Stimulated activated CD8-positive, alpha-beta memory T cell treated with anti-CD3 and anti-CD28 coated beads, Interleukin-2, amount 100 ng/mL, for 48 hours (primary cell): ENCODE data around the gene TEX101.
"Not testable (repeated sequence)": the region's sequence is repeated elsewhere in the genome, so short reads cannot be mapped to it uniquely, and the experiment has no call there.

Experiments used
- DNase-seq, 2 donors: peaks; one replicate each; pipeline ENCODE4 v3.0.0-alpha.2; 2020; ENCODE audit warnings: low read depth in 2 of 2

The TEX101 gene

DNA sequence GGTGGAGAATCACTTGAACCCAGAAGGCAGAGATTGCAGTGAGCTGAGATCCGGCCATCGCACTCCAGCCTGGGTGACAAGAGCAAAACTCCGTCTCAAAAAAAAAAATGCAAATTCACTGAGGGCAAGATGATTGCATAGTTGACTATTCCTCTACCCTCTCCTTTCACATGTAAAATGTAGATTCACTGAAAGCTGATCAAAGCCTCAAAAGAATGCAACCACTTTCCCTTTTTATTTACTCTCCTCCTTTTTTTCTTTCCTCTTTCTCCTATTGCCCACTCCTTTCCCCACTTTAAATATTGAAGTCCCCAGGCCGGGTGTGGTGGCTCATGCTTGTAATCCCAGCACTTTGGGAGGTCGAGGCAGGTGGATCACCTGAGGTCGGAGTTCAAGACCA lies 6.3 kb downstream of the TEX101 start:
- no peak for DNase-seq

- DNase-seq, result no peak
Measured at GRCh38 chr19:43422000-43422688, 7.5 kb downstream of the TEX101 start.

DNA sequence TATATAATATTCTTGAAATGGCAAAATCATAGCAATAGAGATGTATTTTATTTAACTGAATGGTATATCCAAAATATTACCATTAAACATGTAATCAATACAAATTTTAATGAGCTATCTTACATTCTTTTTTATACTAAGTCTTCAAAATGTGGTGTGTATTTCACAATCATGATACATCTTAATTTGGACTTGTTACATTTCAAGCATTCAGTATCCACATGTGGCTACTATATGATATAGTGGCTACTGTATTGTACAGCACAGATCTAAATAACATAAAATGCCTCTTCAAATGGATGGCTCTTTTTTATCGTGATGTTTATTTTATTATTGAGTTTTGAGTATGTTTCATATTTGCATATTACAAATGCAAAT lies 8.0 kb downstream of the TEX101 start:
- DNase-seq, result no peak

GRCh38 chr19:43423779-43424178 lies 9.1 kb downstream of the TEX101 start:
- no peak for DNase-seq

GRCh38 chr19:43425567-43426392 lies 11.1 kb downstream of the TEX101 start:
- no peak for DNase-seq

GRCh38 chr19:43429395-43429794 lies 14.7 kb downstream of the TEX101 start:
- DNase-seq, result no peak

GRCh38 chr19:43430142-43430710 lies 15.5 kb downstream of the TEX101 start:
- DNase-seq, result no peak

DNA sequence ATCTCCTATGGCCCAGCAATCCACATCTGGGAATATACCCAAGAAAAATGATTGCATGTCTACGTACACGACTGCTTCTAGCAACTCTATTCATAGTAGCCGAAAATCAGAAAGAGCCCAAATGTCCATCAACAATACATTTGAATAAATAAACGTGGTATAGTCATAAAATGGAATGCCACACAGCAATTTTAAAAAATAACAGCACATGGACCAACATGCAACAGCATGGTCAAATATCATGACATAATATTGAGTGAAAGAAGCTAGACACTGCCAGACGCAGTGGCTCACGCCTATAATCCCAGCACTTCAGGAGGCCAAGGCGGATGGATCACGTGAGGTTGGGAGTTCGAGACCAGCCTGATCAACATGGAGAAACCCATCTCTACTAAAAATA lies 16.3 kb downstream of the TEX101 start:
- DNase-seq, result no peak

- DNase-seq, result no peak
Measured at GRCh38 chr19:43433358-43433673, 18.6 kb downstream of the TEX101 start.

GRCh38 chr19:43433689-43434088 lies 19.0 kb downstream of the TEX101 start:
- DNase-seq, result no peak

- no peak for DNase-seq
Measured at GRCh38 chr19:43435775-43436174, 21.1 kb downstream of the TEX101 start.

DNA sequence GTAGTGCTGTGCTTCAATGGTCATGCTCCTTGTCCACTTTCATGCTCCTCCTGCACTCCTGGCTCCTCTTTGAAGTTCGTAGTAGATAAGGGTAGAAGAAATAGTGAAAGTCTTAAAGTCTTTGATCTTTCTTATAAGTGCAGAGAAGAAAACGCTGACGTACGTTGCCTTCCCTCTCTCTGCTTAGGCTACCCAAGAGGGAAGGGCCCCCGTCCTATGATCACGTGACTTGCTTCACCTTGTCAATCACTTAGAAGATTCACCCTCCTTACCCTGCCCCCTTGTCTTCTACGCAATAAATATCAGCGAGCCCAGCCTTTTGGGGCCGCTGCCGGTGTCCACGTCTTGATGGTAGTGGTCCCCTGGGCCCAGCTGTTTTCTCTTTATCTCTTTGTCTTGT lies 22.6 kb downstream of the TEX101 start:
- not testable (repeated sequence) for DNase-seq

- no peak for DNase-seq
Measured at GRCh38 chr19:43437712-43438111, 23.0 kb downstream of the TEX101 start.

- DNase-seq, result no peak
Measured at GRCh38 chr19:43438291-43439031, 23.8 kb downstream of the TEX101 start.

DNA sequence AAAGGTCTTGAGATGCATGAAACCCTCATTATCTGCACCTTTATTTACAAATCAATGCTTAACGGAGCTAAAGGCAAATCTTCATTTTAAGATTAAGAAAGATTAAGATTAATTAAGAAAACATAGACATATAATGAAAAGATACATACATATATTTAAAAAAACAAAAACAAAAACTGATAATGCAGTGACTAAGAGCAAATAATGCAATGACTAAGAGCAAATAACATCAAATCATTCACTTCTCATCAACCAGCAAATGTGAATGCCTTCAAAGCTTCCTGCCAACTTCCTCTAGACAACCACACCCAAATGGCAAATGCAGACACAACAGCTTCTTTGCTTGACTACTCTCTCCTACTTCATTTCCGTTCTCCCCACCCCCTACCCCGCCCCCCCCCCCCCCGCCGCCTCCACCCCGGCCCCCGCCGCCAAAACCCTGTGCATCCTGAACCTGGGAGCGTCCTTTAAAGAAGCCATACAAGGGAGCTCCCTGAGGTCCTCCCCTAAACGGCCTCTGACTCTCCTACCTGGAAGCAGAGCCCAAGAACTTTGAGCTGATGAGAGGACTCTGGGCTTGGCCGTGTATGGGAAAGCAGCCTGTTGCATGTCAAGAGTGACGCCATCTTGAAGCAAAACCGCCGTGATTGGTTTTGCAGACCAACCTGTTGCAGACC lies 24.5 kb downstream of the TEX101 start:
- DNase-seq, result no peak

DNA sequence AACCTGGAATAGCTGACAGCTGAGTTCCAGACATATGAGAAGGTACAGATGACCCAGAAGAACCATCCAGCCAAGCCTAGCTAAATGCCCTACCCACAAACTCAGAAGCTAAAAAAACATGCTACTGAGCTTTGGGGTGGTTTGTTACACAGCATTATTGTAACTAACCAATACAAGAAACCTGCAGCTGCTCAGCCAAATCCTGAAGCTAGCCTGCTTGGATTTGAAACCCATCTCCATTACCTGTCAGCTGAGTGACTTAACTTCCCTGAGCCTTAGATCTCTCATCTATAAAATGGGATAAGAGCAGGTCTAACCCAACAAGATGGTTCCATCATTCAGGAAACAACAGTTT lies 25.0 kb downstream of the TEX101 start:
- DNase-seq, result no peak

GRCh38 chr19:43441716-43442115 lies 27.0 kb downstream of the TEX101 start:
- no peak for DNase-seq

- DNase-seq, result not testable (repeated sequence)
Measured at GRCh38 chr19:43444091-43444490, 29.4 kb downstream of the TEX101 start.

DNA sequence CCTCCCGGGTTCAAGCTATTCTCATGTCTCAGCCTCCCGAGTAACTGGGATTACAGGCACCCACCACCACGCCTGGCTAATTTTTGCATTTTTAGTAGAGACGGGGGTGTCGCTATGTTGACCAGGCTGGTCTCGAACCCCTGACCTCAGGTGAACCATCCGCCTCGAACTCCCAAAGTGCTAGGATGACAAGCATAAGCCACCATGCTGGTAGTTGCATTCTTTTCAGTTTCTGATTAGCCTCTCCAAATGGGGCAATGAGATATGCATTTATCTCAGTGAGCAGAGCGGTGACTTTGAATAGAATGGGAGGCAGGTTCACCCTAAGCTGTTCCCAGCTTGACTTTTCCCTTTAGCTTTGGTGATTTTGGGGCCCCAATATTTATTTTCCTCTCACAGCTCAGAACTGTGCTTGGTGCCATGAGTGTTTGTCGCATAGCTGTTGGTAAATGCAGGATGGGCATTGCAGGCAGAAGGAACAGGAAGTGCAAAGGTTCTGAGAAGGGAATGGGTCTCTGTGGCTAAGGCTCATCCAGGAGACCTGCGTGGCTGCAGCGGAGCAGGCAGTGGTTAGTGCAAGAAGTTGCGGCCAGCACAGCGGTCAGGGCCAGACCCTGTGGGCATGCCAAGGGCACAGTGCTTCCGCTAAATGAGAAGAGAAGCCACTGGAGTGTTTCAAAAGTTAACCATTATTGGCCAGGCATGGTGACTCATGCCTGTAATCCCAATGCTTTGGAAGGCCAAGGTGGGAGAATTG lies 30.0 kb downstream of the TEX101 start:
- DNase-seq, result no peak

DNA sequence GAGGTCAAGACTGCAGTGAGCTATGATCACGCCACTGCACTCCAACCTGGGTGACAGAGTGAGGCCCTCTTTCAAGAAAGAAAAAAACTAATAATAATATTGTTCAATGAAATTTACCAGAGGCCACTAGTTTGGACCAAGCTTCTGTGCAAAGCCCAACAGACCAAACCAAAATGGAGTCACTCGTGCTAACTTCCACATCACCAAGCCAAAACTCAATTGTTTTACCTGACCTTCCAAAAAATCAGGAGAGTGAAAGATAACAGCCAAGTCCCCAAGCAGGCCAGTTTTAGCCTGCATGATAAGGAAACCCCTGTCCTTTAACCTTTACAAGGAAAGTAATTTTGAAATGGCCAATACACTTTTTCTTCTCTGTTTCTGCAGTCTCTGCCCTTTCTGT lies 30.7 kb downstream of the TEX101 start:
- no peak for DNase-seq
